GM04504 (cell line): ENCODE measurements around the gene ZSCAN4.

ENCODE experiments used
- DNase-seq: peaks from one replicate; pipeline ENCODE4 v3.0.0-alpha.2; 2012; ENCODE audit warnings: low read depth

Gene ZSCAN4

DNA sequence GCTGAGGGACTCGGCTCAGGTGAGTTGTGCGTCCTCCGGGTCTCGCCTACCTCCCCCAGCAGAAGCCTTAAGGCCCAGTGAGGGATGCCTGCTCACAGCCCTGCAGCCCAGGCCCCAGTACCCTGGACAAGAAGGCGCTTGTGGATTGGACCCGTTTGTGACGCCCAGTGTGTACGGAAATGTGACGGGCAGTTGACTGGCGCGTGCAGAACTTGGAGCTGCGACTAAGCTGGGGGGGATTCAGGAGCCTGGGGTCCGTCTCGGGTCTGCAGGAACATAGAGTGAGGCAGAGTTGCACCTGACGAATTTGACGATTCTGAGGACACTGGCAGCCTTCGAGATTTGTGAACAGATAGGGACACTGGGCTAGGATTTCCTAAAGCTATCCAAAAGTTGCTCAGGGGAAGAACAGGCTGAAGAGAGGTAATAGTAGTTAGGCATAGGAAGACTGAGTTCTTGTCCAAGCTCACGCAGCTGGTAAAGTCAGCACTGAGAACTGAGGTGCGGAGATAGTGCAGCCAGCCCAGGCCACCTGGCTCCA is 13.6 kb downstream of the ZSCAN4 start:
- DNase-seq: no peak

DNA sequence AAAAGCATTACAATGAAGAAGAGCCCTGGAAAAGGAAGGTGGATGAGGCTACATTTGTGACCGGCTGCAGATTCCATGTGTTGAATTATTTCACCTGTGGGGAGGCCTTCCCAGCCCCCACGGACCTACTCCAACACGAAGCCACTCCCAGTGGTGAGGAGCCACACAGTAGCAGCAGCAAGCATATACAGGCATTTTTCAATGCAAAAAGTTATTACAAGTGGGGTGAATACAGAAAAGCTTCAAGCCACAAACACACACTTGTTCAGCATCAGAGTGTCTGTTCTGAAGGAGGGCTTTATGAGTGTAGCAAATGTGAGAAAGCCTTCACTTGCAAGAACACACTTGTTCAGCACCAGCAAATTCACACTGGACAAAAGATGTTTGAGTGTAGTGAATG is 18.0 kb downstream of the ZSCAN4 start:
- DNase-seq: no peak

DNA sequence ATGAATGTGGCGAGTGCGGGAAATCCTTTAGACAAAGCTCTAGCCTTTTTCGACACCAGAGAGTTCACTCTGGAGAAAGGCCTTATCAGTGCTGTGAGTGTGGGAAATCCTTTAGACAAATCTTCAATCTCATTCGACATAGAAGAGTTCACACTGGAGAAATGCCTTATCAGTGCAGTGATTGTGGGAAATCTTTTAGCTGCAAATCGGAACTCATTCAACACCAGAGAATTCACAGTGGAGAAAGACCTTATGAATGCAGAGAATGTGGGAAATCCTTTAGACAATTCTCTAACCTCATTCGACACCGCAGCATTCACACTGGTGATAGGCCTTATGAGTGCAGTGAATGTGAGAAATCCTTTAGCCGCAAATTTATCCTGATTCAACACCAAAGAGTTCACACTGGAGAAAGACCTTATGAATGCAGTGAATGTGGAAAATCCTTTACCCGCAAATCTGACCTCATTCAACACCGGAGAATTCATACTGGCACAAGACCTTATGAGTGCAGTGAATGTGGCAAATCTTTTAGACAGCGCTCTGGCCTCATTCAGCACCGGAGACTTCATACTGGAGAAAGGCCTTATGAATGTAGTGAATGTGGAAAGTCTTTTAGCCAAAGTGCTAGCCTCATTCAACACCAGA is 18.8 kb downstream of the ZSCAN4 start:
- DNase-seq: no peak

DNA sequence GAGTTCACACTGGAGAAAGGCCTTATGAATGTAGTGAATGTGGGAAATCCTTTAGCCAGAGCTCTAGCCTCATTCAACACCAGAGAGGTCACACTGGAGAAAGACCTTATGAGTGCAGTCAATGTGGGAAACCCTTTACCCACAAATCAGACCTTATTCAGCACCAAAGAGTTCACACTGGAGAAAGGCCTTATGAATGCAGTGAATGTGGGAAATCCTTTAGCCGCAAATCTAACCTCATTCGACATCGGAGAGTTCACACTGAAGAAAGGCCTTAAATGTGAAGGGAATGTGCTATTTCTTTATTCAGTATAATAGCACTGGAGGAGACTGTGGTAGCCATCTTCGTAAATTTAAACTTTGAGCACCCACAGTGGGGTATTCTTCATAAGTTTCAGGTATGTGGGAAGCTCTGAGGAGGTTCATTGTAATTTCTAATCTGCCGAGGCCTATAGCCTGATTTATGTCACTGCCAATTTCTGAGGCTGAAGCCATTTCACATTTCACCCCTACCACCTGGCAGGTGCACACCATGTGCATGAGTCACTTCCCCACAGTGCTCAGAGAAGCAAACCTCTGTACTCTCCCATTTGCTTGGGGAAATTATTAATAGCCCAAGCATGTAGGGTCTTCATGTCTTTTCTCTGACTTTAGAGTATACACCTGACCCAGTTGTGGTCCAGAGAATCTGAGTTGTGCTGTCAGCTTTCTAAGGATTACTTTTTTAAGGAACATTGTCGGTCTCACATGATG is 19.5 kb downstream of the ZSCAN4 start:
- no peak for DNase-seq

DNA sequence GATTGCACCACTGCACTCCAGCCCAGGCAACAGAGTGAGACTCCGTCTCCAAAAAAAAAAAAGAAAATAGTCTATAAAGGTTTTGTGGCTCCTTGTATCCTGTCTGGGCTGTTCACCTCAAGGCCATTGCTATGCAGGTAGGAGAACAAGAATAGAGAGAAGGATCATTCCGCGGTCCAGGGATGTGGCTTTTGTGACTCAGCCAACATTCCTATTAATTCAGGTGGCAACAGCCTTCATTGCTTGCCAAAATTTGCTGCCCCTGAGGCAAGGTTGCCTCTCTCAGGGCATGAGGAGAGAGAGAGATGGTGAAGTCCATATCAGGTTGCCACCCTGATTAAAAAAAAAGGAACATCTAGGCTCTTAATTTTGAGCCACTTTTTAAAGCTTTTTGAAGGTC is 21.0 kb downstream of the ZSCAN4 start:
- no peak for DNase-seq

DNA sequence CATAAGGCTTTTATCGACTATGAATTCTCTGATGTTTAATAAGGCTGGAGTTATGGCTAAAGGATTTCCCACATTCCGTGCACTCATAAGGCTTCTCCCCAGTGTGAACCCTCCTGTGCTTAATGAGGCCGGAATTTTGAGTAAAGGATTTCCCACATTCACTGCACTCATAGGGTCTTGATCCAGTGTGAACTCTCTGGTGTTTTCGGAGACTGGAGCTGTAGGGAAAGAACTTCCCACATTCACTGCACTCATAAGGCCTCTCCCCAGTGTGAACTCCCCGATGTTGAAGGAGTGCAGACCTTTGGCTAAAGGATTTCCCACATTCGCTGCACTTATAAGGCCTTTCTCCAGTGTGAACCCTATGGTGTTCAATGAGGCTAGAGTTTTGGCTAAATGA is 32.9 kb downstream of the ZSCAN4 start:
- no peak for DNase-seq

DNA sequence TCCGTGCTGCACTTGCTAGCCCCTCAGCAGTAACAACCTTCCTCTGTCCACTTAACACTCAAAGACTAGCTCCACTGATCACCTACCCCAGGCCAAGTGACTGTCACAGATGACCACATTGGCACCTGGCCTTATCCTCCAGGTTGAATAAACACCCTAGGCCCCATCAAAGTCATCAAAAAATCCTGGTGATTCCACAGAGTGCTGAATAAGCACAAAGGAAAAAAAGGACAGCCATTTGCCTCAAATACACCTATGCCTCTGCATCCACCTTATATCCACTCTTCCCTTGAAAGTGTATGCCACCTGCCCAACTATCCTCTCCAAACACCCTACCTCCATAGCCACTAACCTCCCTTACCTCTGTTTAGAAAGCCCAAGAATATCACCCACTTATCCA is 37.6 kb downstream of the ZSCAN4 start:
- no peak for DNase-seq

DNA sequence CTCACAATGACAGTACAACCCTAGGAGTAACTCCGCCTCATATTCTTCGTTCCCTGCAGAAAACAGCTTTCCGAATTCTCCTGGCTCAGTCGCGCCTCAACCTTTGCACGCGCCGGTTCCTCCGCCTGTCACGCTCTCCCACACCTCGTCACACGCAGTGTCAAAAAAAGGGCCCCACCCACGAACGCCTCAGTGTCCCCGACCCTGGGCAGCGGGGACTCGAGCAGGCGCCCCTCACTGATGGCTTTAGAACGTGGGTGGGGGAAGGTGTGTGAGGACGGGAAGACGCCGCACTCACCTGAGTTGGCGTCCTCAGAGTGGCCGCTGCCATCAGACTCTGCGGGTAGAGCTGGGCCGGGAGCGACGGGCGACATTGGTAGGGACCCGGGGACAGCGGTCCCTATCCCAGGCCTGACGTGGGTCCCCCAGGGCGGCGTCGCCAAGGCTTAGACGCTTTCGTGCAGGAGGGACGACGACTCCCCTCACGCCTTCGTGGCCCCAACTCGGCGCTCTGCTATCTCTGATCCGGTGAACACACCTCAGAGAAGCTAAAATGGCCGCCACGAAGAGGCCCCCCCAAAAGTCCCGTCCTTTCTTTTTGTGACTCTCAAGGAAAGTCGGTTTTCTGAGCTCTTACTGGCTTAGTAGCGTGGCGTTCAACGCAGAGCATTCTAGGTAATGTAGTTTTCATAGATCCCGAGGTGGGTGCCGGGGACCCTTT is 40.1 kb downstream of the ZSCAN4 start, which contains the start of gene ZNF154:
Gene ZNF154 (minus strand): TSS at position 564 of the 721 bp plus-strand sequence. CDS start 233 bp downstream, at position 331.
- DNase-seq: peak; percentile 15

DNA sequence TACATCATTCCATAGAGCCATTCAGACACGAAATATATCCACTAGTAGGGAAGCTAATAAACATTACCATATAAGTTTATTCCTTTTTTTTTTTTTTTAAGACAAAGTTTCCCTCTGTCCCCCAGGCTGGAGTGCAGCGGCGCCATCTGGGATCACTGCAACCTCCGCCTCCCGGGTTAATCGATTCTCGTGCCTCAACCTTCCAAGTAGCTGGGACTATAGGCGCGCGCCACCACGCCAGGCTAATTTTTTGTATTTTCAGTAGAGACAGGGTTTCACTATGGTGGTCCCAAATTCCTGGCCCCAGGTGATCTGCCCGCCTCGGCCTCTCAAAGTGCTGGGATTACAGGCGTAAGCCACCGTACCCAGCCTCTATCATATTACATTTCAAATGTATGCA is 40.9 kb downstream of the ZSCAN4 start:
- DNase-seq: no peak

DNA sequence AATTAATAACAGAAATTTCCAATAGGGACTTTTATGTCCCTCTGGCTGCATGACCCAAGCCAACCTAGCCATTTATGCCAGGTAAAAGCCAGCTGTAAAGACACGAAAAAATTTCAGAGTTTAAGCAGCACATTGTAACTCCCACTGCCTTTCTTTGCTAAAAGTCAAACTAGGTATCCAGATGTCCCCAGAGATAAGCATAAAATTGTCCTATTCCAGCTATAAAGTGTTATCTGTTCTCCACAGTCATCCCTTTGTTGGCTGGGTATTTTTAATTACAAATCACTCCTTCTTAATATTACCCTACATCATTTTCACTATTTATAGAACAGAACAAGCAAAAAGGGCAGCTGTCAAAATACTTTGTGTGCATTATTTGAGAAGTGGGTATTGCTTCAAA is 43.5 kb downstream of the ZSCAN4 start:
- no peak for DNase-seq

DNA sequence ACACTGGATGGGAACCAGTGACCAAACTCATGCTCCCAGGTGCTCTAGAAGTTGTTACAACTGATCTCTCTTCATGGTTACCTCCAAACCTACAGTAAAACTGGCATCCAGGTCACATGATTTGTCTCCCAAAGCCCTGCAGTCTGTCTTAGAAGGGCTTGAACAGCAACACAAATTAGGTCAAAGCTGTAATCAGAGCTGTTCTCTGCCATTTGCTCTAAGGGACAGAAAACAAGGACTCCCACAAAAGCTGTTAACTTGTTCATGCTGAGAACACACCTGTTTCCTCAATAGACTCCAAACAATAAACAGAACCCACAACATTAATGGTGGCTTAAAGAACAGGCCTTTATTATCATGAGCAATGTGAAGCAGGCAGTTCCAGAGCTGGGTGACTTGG is 50.7 kb downstream of the ZSCAN4 start:
- DNase-seq: no peak

DNA sequence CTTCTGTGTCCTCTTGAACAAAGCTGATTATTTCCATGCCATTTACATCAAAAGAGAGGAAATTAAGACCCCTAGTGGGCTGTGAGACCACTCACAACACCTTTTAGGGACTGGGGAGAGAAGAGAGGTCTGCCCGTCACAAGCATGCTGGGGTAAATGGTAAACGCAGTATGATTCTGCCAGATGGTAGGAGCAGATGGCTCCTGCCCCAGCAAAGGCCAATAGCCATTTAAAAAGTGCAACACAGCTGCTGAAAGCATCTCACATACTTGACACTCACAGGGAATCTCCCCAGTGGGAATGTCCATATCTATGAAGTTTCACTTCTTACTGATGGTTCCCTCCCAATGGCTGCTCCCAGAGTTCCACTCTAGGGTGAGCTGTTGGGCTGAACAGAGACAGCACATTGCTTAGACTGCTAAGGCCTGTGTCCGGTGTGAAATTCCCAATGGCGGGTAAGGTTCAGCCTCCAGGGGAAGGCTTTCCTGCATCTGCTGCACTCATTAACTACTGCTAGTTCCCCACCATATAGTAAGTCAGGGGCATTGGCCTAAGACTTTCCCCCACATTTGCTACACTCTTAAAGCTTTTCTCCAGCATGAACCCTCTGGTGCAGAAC is 51.3 kb downstream of the ZSCAN4 start:
- no peak for DNase-seq

DNA sequence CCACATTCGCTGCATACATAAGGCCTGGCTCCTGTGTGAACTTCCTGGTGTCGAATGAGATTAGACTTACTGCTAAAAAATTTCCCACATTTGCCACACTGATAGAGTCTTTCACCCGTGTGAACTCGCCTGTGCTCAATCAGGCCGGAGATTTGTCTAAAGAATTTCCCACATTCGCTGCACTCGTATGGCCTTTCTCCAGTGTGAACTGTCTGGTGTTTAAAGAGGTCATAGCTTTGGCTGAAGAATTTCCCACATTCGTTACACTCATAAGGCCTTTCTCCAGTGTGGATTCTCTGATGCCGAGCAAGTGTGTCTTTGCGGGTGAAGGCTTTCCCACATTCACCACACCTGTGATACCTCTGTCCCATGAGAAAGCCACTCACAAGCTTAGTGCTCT is 52.1 kb downstream of the ZSCAN4 start:
- DNase-seq: no peak
